Measurements from ENCODE around the gene MRGPRD. TPM values are rescaled to one million over a fixed set of nuclear protein-coding genes. Genes with fewer than 3 reads are reported as not detected.

Gene MRGPRD
- total and polyA plus RNA-seq, 2 donors (not counting 1 experiment from before 2014, with no cell fraction given) = not detected

DNA sequence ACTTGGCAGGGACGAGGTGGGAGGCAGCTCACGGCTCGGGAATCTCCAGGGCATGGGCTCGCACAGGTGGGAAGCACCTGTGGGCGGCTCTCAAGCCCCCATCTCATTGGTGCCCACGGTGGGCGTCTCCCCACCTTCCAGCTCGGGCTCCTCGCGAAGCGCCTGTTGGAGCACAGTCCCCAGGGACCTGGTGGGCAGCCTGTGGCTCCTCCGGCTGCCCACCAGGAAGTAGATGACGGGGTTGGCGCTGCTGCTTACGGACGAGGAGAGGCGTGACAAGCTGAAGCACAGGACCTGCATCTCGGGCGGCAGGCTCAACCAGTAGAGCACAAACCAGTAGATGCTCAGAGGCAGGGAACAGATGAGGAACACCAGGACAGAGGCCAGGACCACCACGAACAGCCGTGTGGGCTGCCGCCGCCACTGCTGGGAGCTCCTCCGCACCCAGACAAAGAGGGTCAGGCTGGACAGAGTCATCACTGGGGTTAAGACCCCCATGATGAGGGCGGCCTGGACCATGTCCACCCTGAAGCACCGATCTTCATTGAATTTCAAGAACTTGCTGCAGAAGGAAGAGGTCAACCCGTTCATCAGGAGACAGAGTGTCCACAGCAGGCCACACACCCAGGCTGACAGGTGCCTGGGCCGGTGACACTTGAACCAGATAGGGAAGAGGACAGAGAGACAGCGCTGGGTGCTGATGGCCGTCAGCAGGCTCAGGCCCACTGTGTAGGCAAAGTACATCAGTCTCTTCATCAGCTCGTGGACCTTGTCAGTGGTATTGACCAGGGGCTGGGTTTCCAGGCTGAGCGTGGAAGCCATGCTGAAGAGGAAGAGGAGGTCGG lies 633 bp downstream of the MRGPRD start:
- TF ChIP-seq, protein P1, sequence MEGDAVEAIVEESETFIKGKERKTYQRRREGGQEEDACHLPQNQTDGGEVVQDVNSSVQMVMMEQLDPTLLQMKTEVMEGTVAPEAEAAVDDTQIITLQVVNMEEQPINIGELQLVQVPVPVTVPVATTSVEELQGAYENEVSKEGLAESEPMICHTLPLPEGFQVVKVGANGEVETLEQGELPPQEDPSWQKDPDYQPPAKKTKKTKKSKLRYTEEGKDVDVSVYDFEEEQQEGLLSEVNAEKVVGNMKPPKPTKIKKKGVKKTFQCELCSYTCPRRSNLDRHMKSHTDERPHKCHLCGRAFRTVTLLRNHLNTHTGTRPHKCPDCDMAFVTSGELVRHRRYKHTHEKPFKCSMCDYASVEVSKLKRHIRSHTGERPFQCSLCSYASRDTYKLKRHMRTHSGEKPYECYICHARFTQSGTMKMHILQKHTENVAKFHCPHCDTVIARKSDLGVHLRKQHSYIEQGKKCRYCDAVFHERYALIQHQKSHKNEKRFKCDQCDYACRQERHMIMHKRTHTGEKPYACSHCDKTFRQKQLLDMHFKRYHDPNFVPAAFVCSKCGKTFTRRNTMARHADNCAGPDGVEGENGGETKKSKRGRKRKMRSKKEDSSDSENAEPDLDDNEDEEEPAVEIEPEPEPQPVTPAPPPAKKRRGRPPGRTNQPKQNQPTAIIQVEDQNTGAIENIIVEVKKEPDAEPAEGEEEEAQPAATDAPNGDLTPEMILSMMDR (conservative IDR thresholded peaks at IDR 0.05 in 1 of 2, IDR thresholded peaks at IDR 0.05 in 1 of 2; ENCODE audit: low read depth in 1 of 2, low read length in 2 of 2) = no peak
- TF ChIP-seq EZH2 (IDR thresholded peaks at IDR 0.05; ENCODE audit: low read length, missing control alignments) = no peak
- no peak for DNase-seq (ENCODE audit: low read depth in 2 of 2)
- no peak overlapping the region for H2AFZ ChIP-seq (ENCODE audit: low read length)
- H3K27me3 ChIP-seq (ENCODE audit: control insufficient read depth, insufficient read depth, low read length) = peaks cover 10% of the 10 kb centered on the region
- no peaks in the 10 kb centered on the region for H3K36me3 ChIP-seq (ENCODE audit: control insufficient read depth, insufficient read depth, low read length)
- H3K27ac ChIP-seq (ENCODE audit: insufficient read depth, low read length) = no peak overlapping the region
- H4K20me1 ChIP-seq (ENCODE audit: control insufficient read depth, extremely low read depth, insufficient read depth, low read length) = no peaks in the 10 kb centered on the region
- no peaks in the 10 kb centered on the region for H3K9me3 ChIP-seq (ENCODE audit: control insufficient read depth, insufficient read depth, low read depth, low read length)
- no peaks in the 10 kb centered on the region for H3K4me1 ChIP-seq (ENCODE audit: control insufficient read depth, extremely low read depth, insufficient read depth, low read length)
- no peak overlapping the region for H3K4me3 ChIP-seq (replicated peaks in 1 of 4; ENCODE audit: control extremely low read depth in 1 of 4, insufficient read depth in 1 of 4, low read depth in 3 of 4, low read length in 4 of 4)
- H3K4me2 ChIP-seq (ENCODE audit: extremely low read depth, insufficient read depth, low read length) = no peak overlapping the region
- H3K79me2 ChIP-seq (ENCODE audit: control insufficient read depth, insufficient read depth, low read length) = no peaks in the 10 kb centered on the region
- no peak overlapping the region for H3K9ac ChIP-seq (ENCODE audit: insufficient read depth, low read length)

DNA sequence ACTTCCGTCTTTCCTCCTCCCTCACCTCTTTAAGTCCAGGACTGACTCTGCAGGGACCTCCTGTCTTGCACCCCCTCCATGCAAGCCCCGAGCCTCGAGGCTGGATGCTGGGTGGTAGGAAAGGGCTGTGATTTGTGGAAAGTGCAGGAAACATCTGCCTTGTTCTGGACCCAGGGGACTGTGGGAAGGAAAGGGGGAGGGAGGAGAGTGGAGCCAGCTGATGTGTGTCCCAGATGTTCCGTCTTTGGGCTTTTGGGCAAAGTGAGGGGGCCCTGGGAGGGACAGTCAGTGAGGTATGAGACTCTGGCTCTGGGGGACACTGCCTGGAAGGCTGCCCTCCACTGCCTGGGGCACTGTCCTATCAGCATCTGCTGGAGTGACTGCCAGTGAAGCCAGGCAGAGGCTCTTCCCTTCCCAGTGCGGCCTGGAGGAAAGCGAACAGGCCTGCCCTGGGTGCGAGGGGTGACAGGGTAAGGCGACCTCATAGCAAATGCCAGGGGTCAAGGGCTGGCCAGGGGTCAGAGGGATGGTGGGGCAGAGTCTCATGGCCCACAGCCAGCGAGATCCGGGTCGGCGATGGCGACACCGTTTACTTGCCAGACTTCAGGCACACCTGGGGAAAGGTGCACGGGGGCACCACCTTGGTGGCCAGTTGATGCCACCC lies 1.7 kb downstream of the MRGPRD start:
- Histone ChIP-seq H3K36me3 (ENCODE audit: control insufficient read depth, insufficient read depth, low read length) (no peaks in the 10 kb centered on the region), H4K20me1 (ENCODE audit: control insufficient read depth, extremely low read depth, insufficient read depth, low read length) (no peaks in the 10 kb centered on the region), H3K9me3 (ENCODE audit: control insufficient read depth, insufficient read depth, low read depth, low read length) (no peaks in the 10 kb centered on the region), H3K4me2 (ENCODE audit: extremely low read depth, insufficient read depth, low read length) (no peak overlapping the region), H3K4me1 (ENCODE audit: control insufficient read depth, extremely low read depth, insufficient read depth, low read length) (no peaks in the 10 kb centered on the region), H3K9ac (ENCODE audit: insufficient read depth, low read length) (no peak overlapping the region), H2AFZ (ENCODE audit: low read length) (no peak overlapping the region), H3K27me3 (ENCODE audit: control insufficient read depth, insufficient read depth, low read length) (peaks cover 10% of the 10 kb centered on the region), H3K79me2 (ENCODE audit: control insufficient read depth, insufficient read depth, low read length) (no peaks in the 10 kb centered on the region), H3K4me3 (replicated peaks in 1 of 4; ENCODE audit: control extremely low read depth in 1 of 4, insufficient read depth in 1 of 4, low read depth in 3 of 4, low read length in 4 of 4) (no peak overlapping the region), H3K27ac (ENCODE audit: insufficient read depth, low read length) (no peak overlapping the region)
- TF ChIP-seq EZH2 (IDR thresholded peaks at IDR 0.05; ENCODE audit: low read length, missing control alignments) = no peak
- TF ChIP-seq, protein P1 (conservative IDR thresholded peaks at IDR 0.05 in 1 of 2, IDR thresholded peaks at IDR 0.05 in 1 of 2; ENCODE audit: low read depth in 1 of 2, low read length in 2 of 2) = no peak
- DNase-seq (ENCODE audit: low read depth in 2 of 2) = no peak

DNA sequence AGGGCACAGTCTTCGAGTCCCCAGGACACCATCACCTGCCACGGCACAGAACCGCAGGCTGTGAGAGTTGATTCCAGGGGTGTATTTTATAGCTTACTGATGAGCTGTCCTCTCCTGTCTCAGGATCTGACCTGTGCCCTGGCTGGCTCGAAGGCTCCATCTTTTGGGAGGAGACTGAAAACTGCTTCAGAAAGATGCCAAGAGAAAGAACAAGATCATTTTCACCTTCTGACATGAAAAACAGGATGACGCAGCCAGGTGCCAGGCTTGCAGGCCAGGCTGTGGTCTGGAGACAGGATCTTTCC lies 2.2 kb downstream of the MRGPRD start:
- no peak overlapping the region for H3K27ac ChIP-seq (ENCODE audit: insufficient read depth, low read length)

More for the DNA sequence above, 2.2 kb downstream of the MRGPRD start:
- Histone ChIP-seq H4K20me1 (ENCODE audit: control insufficient read depth, extremely low read depth, insufficient read depth, low read length) (no peaks in the 10 kb centered on the region), H3K4me1 (ENCODE audit: control insufficient read depth, extremely low read depth, insufficient read depth, low read length) (no peaks in the 10 kb centered on the region), H3K79me2 (ENCODE audit: control insufficient read depth, insufficient read depth, low read length) (no peaks in the 10 kb centered on the region), H3K4me3 (replicated peaks in 1 of 4; ENCODE audit: control extremely low read depth in 1 of 4, insufficient read depth in 1 of 4, low read depth in 3 of 4, low read length in 4 of 4) (no peak overlapping the region), H3K9me3 (ENCODE audit: control insufficient read depth, insufficient read depth, low read depth, low read length) (no peaks in the 10 kb centered on the region), H2AFZ (ENCODE audit: low read length) (no peak overlapping the region), H3K9ac (ENCODE audit: insufficient read depth, low read length) (no peak overlapping the region), H3K36me3 (ENCODE audit: control insufficient read depth, insufficient read depth, low read length) (no peaks in the 10 kb centered on the region), H3K27me3 (ENCODE audit: control insufficient read depth, insufficient read depth, low read length) (peaks cover 10% of the 10 kb centered on the region), H3K4me2 (ENCODE audit: extremely low read depth, insufficient read depth, low read length) (no peak overlapping the region)
- DNase-seq (ENCODE audit: low read depth in 2 of 2) = no peak
- TF ChIP-seq, protein P1 (conservative IDR thresholded peaks at IDR 0.05 in 1 of 2, IDR thresholded peaks at IDR 0.05 in 1 of 2; ENCODE audit: low read depth in 1 of 2, low read length in 2 of 2) = no peak
- no peak for TF ChIP-seq EZH2 (IDR thresholded peaks at IDR 0.05; ENCODE audit: low read length, missing control alignments)

Measured in fibroblast of lung (primary cell).